Stimulated activated CD8-positive, alpha-beta memory T cell treated with anti-CD3 and anti-CD28 coated beads, Interleukin-12 subunit alpha, Interleukin-12 subunit beta, amount 100 ng/mL, for 4 hours (primary cell): ENCODE data around the gene GNB1L.

ENCODE experiments used
- DNase-seq: peaks from one replicate; pipeline ENCODE4 v3.0.0-alpha.2; 2020; ENCODE audit warnings: low read depth

Gene GNB1L

GRCh38 chr22:19760951-19761724, 93.5 kb downstream of the GNB1L start:
- no peak for DNase-seq

- DNase-seq = no peak
Observed at GRCh38 chr22:19760058-19760950, 94.4 kb downstream of the GNB1L start, which contains the start of gene TBX1. Gene TBX1 (plus strand): TSS chr22:19760778. CDS start chr22:19760844, 66 bp downstream.

DNA sequence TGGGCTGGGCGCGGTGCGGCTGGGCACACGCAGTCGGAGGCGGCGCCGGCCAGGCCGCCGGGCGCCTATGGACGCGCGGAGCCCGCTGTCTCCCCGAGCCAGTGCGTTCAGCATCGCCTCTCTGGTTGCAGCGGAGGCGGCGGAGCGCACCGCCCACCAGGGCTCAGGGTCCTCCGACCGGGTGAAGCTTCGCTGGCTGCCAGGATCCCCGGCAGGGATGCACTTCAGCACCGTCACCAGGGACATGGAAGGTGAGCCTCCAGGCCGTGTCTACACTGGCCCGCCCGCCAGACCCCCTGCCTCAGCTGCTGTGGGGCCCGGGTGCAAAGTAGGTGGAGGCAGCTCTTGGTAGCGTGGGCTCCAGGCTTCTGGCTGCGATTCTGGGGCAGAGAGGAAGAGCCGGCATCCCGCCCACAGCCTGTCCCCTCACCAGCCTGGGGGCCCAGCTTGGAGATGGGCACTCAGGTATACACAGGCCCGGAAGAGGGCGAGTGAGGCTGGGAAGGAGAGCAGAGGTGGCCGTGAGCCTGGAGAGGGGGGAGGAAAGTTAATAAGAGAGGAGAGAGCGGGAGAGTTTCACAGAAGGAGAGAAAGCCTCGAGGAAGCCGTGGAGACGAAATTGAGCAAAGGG, 95.1 kb downstream of the GNB1L start:
- DNase-seq = no peak

DNA sequence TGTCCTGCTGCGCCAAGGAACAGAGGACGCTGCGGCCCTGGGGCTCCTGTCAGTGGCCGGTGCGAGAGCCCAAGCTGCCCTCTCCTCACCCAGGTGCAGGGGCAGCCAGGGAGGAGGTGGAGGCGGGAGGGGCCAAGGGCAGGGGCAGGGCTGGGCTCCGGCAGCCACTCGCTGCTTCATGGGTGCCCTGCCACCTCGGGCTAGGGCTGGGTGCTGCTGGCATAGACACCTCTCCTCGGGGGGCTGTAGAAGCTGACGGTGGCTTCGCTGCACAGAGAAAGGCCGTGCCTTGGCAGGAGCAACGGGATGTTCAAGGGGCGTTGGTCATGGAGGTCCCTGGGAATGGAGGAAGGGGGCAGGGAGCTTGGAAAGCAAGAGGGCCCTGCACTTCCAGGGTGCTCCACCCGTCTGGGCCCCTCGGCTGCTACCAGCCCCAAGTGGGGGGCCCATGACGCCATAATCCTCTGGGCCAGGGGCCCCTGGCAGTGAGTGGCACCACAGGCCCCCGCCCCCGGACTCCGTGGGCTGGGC, 95.7 kb downstream of the GNB1L start:
- no peak for DNase-seq

- DNase-seq = no peak
Observed at GRCh38 chr22:19757985-19758895, 96.4 kb downstream of the GNB1L start.

DNA sequence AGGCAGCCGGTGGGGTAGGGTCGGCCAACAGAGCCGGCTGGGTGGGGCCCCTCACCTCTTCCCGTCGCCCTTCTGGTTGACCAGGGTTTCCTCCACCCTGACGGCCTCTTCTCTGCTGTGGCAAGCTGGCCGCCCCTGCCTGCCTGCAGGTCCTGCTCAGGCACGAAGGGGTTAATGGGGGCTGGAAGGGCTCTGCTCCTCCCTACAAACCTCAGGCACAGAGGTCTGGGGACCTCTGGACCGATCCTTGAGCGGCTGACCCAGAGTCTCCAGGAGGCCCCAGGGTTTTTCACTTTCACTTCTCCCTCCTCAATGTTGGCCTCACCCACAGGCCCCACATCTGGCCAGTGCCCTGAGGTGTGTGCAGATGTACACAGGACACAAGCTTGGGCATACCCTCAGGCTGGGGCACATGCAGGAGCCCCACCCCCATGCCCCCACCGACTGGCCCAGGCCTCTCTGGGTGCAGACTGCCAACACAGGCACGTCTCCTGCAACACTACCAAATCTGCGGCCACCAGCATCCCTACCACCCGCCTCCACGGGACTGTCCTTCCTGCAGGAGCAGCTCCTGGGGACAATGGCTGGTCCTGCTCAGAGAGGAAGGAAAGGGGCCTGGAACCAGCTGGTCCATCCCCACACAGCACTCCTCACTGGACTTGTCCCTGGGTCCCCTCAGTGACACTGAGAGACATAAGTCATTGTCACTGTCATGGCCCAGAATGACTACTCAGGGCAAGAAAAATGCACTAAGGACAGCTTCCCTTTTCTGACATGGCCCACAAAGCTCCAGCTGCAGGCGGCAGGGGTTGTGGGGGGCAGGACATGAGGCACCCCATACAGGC, 97.3 kb downstream of the GNB1L start:
- DNase-seq = no peak

DNA sequence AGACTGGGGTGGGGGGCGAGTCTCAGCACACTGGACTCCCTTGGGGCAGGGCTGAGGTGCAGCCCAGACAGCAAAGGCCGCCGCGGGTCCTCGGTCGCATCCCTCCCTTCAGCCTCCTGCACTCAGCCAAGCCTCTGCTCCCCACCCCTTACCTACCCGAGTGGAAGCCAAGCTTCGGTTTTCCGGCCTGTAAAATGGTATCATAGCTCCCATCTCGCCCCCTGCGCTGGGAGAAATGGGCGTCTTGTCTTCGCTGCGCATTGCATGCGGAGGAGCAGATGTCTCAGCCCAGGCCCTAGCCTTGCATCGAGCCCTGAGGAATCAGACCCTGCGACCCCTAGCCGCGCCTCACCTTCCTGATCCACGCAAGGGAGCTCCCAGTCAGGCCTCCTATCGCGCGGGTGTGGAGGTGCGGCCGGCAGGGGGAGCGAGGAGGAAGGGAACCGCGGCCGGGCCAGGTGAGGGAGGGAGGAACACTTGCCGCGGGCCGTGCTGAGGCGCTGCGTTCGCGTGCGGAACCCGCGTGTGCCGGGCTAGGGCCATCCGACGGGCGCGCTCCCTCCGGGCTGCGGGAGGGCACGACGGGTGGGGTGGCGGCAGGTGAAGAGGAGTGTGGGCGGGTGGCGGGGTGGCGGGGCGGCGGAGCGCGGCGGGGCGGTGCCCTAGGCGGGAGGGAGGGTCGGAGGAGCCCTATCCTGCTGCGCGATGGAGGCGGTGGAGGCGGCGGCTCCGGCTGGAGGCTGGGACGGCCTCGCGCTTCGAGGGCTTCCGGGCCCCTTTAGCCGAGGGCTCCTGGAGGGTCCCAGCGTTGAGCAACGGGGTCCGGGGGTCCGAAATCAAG, 98.2 kb downstream of the GNB1L start:
- peak; percentile 27 for DNase-seq

DNA sequence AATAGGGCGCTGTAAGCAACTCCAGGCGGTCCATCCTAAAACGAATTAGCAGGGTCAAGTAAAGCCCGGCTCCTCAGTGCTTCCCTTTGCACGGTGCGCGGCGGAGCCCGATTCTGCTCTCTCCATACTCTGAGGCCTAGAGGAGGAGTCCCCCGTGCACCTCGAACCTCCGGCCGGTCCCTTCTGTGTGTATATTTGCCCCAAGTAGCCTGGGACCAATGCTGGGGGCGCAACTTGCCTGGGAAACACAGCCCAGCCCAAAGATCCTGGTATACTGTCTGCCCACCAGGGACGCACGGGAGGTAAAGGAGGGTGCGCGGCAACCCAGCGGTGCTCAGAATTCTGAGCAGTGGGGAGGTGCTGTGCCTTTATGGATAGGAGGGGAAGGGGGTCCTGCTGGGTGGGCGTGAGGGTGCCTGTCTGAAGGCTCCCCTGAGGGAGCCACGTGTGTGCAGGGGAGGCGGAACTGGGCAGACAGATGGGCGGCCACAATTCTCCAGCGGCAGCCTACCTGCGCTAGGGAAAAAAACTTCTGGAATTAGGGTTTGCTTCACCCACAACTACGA, 98.9 kb downstream of the GNB1L start:
- no peak for DNase-seq

GRCh38 chr22:19755145-19755710, 99.4 kb downstream of the GNB1L start:
- no peak for DNase-seq

DNA sequence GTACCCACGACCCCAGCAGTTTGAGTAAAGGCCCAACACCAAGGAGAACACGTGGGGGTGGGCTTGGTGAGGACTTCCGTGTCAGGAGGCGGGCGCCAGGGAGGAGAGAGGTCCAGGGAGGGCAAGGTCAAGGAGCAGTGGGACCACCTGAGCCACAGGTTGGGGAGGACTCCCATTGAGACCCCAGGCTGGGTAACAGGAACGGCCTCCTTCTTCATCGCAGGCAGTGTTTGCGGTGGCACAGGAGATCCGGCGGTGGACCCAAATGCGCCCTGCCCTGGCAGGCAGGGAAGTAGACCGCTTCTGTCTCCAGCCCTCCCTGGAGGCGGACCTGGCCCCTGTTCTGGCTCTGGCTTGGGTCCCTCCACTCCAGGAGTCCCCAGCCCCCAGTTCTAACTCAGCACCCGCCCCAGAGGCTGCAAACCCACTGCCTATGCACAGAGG, 100.0 kb downstream of the GNB1L start:
- DNase-seq = no peak

GRCh38 chr22:19753996-19754700, 100.5 kb downstream of the GNB1L start:
- no peak for DNase-seq

GRCh38 chr22:19753090-19753842, 101.4 kb downstream of the GNB1L start:
- DNase-seq = no peak

GRCh38 chr22:19751497-19752245, 103.0 kb downstream of the GNB1L start:
- no peak for DNase-seq

GRCh38 chr22:19750507-19751490, 103.9 kb downstream of the GNB1L start:
- no peak for DNase-seq

GRCh38 chr22:19749876-19750275, 104.8 kb downstream of the GNB1L start:
- no peak for DNase-seq
